ENCODE results near the gene TMEM132C.

- no peak for TF ChIP-seq EZH2phosphoT487 (IDR thresholded peaks at IDR 0.05; ENCODE audit: borderline replicate concordance, low read length)
- no peak for TF ChIP-seq CTCF (IDR thresholded peaks at IDR 0.05; ENCODE audit: low read depth, low read length, poor library complexity, severe bottlenecking)
Observed at GRCh38 chr12:128518644-128519043, 251.7 kb downstream of the TMEM132C start.

All from DOHH2 (cell line).